ENCODE measurements around the gene LYPLA2. TPM values are rescaled to one million over a fixed set of nuclear protein-coding genes. Genes with fewer than 3 reads are reported as not detected.
"Not testable (repeated sequence)": the region's sequence is repeated elsewhere in the genome, so short reads cannot be mapped to it uniquely, and the experiment has no call there.

LYPLA2 gene
- total RNA-seq, 2 experiments from 2014 or later, result 76.1 to 80.8 TPM

DNA sequence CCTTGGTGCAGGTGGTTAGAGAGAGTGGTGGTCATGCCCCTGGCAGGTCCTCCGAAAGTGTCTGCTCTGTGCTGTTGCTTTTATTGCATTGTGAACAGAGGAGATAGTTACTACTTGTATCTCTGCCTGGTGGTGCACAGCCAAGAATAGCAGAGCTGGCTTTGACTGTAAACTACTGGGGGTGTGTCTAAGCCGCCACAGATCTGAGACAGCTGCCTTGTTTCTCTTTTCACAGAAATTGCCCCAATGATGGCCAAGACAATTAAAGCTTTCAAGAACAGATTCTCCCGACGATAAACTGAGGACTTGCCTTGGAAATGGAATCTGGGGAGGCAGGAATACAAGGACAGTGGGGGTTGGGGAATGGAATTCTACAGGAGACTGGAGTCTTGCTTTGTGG, 31.7 kb upstream of the LYPLA2 start:
- Mint-ChIP-seq H3K36me3 (ENCODE audit: low read depth) (peaks cover 53% of the 10 kb centered on the region), H3K27ac (no peak overlapping the region), H3K27me3 (no peaks in the 10 kb centered on the region), H3K9me3 (no peaks in the 10 kb centered on the region), H3K4me1 (no peaks in the 10 kb centered on the region), H3K4me3 (no peak overlapping the region)
- no peak for DNase-seq
- ChIA-PET CTCF (no interaction called here), POLR2A (interaction anchor here (0.7 kb wide), 1 partner anchor 12 kb away, joined by 3 read pairs; no protein-coding TSS in a partner anchor)

DNA sequence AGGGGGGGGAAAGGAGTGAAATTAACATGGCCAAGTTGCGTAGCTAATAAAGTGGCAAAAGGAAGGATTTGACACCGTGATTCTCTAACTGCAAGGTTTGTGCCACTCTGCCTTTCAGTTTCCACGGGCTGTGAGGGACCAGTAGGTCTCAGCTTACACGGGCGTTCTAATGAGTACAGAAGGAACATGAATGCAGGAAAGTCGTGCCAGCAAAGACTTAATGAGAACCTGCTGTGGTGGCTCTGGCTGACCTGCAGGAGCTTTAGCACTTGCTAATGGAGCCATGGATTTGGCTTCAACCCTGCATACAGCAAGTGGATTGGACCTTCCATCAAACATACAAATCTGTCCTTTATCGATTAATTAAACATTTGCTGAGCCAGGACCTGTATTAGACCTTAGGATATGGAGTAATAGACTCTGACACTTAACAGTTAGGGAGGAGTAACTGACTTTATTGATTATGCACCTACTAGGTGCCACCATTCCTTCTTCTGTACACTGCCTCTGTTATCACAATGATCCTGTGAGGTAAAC, 27.8 kb upstream of the LYPLA2 start:
- no peaks in the 10 kb centered on the region for H3K9me3 Mint-ChIP-seq
- ChIA-PET CTCF (interaction anchor here (1.4 kb wide), 1 partner anchor 9 kb away, joined by 7 read pairs; no protein-coding TSS in a partner anchor), POLR2A (no interaction called here)
- H3K4me1 Mint-ChIP-seq, result no peaks in the 10 kb centered on the region
- H3K36me3 Mint-ChIP-seq (ENCODE audit: low read depth), result peaks cover 38% of the 10 kb centered on the region
- no peak overlapping the region for H3K4me3 Mint-ChIP-seq
- DNase-seq, result no peak
- no peak overlapping the region for H3K27ac Mint-ChIP-seq
- no peaks in the 10 kb centered on the region for H3K27me3 Mint-ChIP-seq

DNA sequence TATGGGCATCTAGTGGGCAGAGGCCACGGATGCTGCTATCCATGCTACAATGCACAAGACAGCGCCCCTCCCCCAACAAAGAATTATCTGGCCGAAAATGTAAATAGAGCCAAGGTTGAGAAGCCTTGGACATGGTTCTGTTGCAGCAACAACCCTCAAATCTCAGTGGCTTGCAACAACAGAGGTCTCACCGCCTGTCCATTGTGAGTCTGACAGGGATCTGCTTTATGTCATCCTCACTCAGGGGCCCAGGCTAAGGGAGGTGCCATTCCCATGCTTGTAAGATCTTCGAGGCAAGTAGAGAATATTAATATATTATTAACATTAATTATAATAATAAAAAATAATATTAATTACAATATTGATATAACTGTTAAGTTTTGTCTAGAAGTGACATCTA, 22.2 kb upstream of the LYPLA2 start:
- H3K36me3 Mint-ChIP-seq (ENCODE audit: low read depth), result peaks cover 10% of the 10 kb centered on the region
- ChIA-PET POLR2A (no interaction called here), CTCF (interaction anchor here (0.7 to 1.6 kb wide), 2 partner anchors 13 to 599 kb away, joined by 3 to 4 read pairs; no protein-coding TSS in a partner anchor)
- H3K27me3 Mint-ChIP-seq, result no peaks in the 10 kb centered on the region
- no peaks in the 10 kb centered on the region for H3K9me3 Mint-ChIP-seq
- H3K4me3 Mint-ChIP-seq, result no peak overlapping the region
- no peak overlapping the region for H3K27ac Mint-ChIP-seq
- peaks cover 8% of the 10 kb centered on the region for H3K4me1 Mint-ChIP-seq
- no peak for DNase-seq

DNA sequence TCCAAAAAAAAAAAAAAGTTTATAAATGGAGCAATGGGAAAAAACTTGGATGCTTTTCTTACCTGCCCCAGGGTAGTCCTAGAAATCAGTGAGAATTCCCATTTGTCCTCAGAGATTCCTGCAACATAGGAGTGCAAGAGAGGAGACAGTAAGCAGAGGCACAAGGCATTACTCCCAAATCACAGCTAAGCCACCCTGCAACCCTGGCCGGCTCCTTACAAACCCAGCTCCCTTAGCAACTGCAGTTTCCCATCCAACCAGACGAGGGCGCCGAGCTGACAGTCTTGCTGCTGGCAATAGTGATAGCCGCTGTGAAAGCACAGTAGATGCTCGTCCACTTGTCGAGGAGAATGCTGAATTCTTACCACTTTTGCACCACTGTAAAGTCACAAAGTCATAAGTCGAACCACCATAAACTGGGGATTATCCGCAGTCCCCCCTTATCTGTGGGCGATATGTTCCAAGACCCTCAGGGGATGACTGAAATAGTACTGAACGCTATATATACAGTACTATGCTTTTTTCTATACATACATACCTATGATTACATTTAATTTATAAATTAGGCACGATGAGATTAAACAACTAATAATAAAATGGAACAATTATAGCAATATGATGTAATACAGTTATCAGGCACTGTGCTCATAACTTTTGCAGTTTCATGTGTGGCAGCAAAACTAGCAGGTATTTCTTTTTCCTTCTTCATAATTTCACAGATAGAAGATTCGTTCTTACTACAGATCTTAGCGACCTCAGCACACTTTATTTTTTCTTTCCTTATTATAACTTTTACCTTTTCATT, 18.7 kb upstream of the LYPLA2 start:
- CTCF ChIA-PET, result interaction anchor here (0.6 to 3.4 kb wide), 34 partner anchors 8 to 427 kb away, joined by 3 to 34 read pairs (median 5); partner anchors contain the start of genes CNR2, GALE and HMGCL
- Mint-ChIP-seq H3K4me3 (no peak overlapping the region), H3K36me3 (ENCODE audit: low read depth) (no peaks in the 10 kb centered on the region), H3K27me3 (no peaks in the 10 kb centered on the region), H3K4me1 (peaks cover 37% of the 10 kb centered on the region), H3K27ac (no peak overlapping the region), H3K9me3 (no peaks in the 10 kb centered on the region)
- peak; percentile 88 for DNase-seq
- POLR2A ChIA-PET, result interaction anchor here (1.0 to 2.3 kb wide), 9 partner anchors 20 to 244 kb away, joined by 3 to 13 read pairs (median 4); partner anchors contain the start of genes ELOA, GALE, HMGCL and RPL11

DNA sequence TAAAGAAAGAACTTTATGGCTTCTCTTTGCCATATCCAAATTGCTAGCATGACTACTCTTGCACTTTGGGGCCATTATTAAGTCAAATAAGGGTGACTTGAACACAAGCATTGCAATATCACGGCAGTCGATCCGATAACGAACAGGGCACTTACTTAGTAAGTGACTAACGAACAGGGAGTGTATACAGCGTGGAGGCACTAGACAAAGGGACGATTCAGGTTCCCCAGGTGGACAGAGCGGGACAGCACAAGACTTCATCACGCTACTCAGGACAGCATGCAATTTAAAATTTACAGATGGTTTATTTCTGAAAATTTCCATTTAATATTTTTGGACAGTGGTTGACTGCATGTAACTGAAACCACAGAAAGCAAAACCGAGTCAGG, 18.1 kb upstream of the LYPLA2 start:
- H3K27ac Mint-ChIP-seq, result no peak overlapping the region
- ChIA-PET CTCF (no interaction called here), POLR2A (no interaction called here)
- no peaks in the 10 kb centered on the region for H3K36me3 Mint-ChIP-seq (ENCODE audit: low read depth)
- H3K4me3 Mint-ChIP-seq, result no peak overlapping the region
- H3K27me3 Mint-ChIP-seq, result no peaks in the 10 kb centered on the region
- H3K9me3 Mint-ChIP-seq, result no peaks in the 10 kb centered on the region
- peaks cover 41% of the 10 kb centered on the region for H3K4me1 Mint-ChIP-seq
- DNase-seq, result no peak

DNA sequence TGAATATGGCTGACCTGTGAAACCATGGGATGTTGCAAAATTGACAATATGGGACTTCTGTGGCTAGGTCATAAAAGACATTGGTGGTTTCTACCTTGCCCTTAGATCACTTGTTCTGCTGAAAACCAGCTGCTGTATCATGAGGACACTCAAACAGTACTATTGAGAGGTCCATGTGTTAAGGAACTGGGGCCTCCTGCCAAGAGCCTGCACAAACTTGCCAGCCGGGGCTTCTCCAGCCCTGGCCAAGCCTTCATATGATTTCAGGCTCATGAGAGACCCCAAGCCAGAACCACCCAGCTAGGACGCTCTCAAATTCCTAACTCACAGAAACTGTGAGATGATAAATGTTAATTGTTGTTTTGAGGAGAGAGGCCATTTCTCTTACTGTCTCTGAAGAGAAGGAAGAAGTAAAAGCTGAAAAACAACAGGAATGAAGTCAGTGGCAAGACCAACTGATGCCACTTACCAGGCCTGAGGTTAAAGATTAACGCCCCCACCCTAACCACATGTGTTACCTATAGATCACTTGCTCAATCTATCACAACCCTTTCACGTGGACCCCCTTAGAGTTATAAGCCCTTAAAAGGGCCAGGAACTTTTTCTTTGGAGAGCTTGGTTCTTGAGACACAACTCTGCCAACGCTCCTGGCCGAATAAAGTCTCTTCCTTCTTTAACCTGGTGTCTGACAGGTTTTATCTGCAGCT, 16.6 kb upstream of the LYPLA2 start:
- Mint-ChIP-seq H3K27me3 (no peaks in the 10 kb centered on the region), H3K9me3 (no peaks in the 10 kb centered on the region), H3K4me1 (peaks cover 48% of the 10 kb centered on the region), H3K4me3 (no peak overlapping the region), H3K27ac (no peak overlapping the region), H3K36me3 (ENCODE audit: low read depth) (no peaks in the 10 kb centered on the region)
- ChIA-PET POLR2A (interaction anchor here (0.9 to 1.9 kb wide), 4 partner anchors 11 to 215 kb away, joined by 3 to 5 read pairs (median 3); partner anchors contain the start of gene PNRC2), CTCF (interaction anchor here (0.9 to 1.7 kb wide), 9 partner anchors 10 to 137 kb away, joined by 3 to 5 read pairs (median 3); no protein-coding TSS in a partner anchor)
- no peak for DNase-seq

DNA sequence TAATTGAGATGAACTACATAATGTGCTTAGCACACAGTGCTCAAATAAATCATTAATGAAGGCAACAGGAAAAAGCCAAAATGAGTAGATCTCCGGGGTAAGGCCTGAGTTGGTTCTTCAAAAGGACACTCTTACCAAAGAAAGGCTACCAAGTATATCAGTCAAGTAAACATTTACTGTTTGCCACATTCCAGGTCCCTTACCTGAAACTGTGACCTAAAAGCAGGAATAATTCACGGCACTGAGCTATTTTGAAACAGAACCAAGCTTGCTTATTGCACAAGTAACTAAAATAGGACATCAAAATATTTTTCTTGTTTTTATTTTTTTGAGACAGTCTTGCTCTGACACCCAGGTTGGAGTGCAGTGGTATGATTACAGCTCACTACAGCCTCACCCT, 14.7 kb upstream of the LYPLA2 start:
- peaks cover 59% of the 10 kb centered on the region for H3K4me1 Mint-ChIP-seq
- DNase-seq, result no peak
- no peak overlapping the region for H3K4me3 Mint-ChIP-seq
- no peak overlapping the region for H3K27ac Mint-ChIP-seq
- CTCF ChIA-PET, result interaction anchor here (0.9 to 1.4 kb wide), 3 partner anchors 22 to 34 kb away, joined by 3 to 7 read pairs (median 4); no protein-coding TSS in a partner anchor
- peaks cover 5% of the 10 kb centered on the region for H3K36me3 Mint-ChIP-seq (ENCODE audit: low read depth)
- H3K9me3 Mint-ChIP-seq, result no peaks in the 10 kb centered on the region
- POLR2A ChIA-PET, result interaction anchor here (1.4 to 6.1 kb wide), 4 partner anchors 9 to 183 kb away, joined by 3 to 115 read pairs (median 4); partner anchors contain the start of gene LYPLA2
- no peaks in the 10 kb centered on the region for H3K27me3 Mint-ChIP-seq

DNA sequence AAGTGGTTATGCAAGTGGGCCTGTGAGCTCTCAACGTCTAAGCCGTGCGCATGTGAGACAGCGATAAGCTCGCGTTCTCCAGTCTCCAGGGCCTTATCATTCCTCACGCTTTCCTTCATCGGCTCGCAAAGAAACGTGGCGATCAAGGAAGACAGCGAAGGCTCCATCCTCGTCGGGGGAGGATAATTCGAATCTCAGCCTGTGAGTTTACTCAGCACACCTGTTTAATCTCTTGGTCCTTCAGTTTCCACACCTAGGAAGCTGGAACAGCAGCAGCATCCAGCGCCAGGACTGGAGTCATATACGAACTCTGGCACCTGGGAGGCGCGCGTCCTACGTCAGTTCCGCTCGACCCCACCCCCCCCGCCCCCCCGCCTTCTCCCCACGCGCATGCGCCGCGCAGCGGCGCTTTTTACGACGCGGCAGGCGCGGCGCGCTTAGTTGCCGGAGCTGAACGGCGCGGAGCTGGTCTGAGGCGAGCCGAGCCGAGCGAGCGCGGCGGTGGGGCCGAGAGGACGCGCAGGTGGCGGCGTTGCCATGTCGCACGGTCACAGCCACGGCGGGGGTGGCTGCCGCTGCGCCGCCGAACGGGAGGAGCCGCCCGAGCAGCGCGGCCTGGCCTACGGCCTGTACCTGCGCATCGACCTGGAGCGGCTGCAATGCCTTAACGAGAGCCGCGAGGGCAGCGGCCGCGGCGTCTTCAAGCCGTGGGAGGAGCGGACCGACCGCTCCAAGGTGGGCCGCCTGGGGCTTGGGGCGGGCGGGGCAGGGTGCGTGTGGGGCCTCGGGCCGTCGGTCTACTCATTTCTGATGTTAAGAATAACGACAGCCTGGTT, 12.7 kb upstream of the LYPLA2 start, which contains the start of gene PITHD1:
Gene PITHD1, plus strand, starts transcription at position 440 of the 836 bp plus-strand sequence. Its CDS starts 98 bp downstream, at position 538.
- Mint-ChIP-seq H3K27me3 (no peaks in the 10 kb centered on the region), H3K36me3 (ENCODE audit: low read depth) (peaks cover 11% of the 10 kb centered on the region), H3K27ac (peak within 1 kb of the TSS; percentile 81), H3K4me3 (peak within 1 kb of the TSS; percentile 83), H3K4me1 (peaks cover 56% of the 10 kb centered on the region), H3K9me3 (no peaks in the 10 kb centered on the region)
- POLR2A ChIA-PET, result interaction anchor here (0.8 to 6.1 kb wide), 20 partner anchors 12 to 254 kb away, joined by 3 to 115 read pairs (median 4); partner anchors contain the start of genes ELOA, GALE, HMGCL and LYPLA2
- CTCF ChIA-PET, result interaction anchor here (0.5 to 2.5 kb wide), 10 partner anchors 11 to 237 kb away, joined by 3 to 9 read pairs (median 4); partner anchors contain the start of genes ELOA and LYPLA2
- DNase-seq, result peak; percentile 85

DNA sequence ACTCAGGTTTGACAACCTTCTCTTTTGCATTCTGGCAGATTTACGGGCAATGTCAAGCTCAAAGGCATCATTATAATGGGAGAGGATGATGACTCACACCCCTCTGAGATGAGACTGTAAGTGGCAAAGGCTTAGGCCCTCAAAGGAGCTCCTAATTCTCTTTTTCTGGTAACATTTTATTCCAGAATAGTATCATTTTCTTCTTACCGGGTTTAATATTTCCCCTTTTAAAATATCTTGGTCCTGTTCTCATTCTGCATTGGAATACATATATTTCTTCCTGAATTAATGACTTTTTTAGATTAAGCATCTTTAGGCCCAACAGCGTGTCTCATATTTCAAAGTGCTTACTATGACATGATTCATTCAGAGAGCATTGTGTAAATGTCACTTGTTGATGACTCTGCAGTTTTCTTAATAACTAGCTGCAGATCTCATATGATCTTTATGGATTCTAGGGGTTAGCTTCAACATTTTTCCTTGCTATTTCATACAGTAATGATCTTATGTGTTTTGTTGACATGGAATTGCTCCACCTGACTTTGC, 11.0 kb upstream of the LYPLA2 start:
- DNase-seq, result no peak
- Mint-ChIP-seq H3K36me3 (ENCODE audit: low read depth) (peaks cover 20% of the 10 kb centered on the region), H3K4me1 (peaks cover 49% of the 10 kb centered on the region), H3K4me3 (peak overlapping the region; percentile 83), H3K27ac (peak overlapping the region; percentile 70), H3K9me3 (no peaks in the 10 kb centered on the region), H3K27me3 (no peaks in the 10 kb centered on the region)
- ChIA-PET POLR2A (interaction anchor here (0.5 to 6.1 kb wide), 8 partner anchors 11 to 1815 kb away, joined by 3 to 115 read pairs (median 14); partner anchors contain the start of genes ELOA, GALE, HMGCL and LYPLA2), CTCF (interaction anchor here (0.7 to 1.8 kb wide), 10 partner anchors 8 to 240 kb away, joined by 3 to 10 read pairs (median 6); partner anchors contain the start of gene GALE)

DNA sequence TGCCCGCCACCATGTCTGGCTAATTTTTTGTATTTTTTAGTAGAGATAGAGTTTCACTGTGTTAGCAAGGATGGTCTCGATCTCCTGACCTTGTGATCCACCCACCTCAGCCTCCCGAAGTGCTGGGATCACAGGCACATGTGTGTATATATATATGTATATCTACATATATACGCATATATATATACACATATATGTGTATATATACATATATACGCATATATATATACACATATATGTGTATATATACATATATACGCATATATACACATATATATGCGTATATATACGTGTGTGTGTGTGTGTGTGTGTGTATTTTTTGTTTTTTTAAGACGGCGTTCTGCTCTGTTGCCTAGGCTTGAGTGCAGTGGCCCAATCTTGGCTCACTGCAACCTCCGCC, 7.8 kb upstream of the LYPLA2 start:
- H3K36me3 Mint-ChIP-seq (ENCODE audit: low read depth), result peaks cover 49% of the 10 kb centered on the region
- not testable (repeated sequence) for H3K9me3 Mint-ChIP-seq, H3K4me3 Mint-ChIP-seq, H3K27me3 Mint-ChIP-seq, H3K27ac Mint-ChIP-seq, DNase-seq
- POLR2A ChIA-PET, result interaction anchor here (1.2 kb wide), 1 partner anchor 42 kb away, joined by 4 read pairs; the partner anchor contains the start of gene HMGCL
- peaks cover 30% of the 10 kb centered on the region for H3K4me1 Mint-ChIP-seq
- CTCF ChIA-PET, result interaction anchor here (1.9 kb wide), 1 partner anchor 11 kb away, joined by 8 read pairs; no protein-coding TSS in a partner anchor

DNA sequence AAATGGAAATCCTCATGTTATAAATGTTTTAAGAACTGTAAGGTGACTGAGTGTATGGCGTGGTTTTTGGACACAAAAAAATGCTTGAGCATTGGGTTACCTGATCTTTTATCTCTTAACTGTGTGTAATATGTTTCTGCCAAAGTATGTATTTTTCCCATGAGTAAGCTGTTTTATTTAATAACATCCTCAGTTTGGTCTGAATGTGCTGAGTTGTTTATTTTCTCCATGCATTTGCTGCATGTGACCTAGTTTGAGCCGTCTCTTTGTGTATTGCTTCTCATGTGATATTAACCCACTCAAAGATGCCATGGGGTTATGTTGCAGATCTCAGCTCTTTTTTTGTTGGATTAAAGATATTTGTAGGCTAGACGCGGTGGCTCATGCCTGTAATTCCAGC, 6.1 kb upstream of the LYPLA2 start:
- Mint-ChIP-seq H3K4me1 (peaks cover 22% of the 10 kb centered on the region), H3K9me3 (no peaks in the 10 kb centered on the region), H3K27ac (peak overlapping the region; percentile 58), H3K36me3 (ENCODE audit: low read depth) (peaks cover 57% of the 10 kb centered on the region), H3K4me3 (no peak overlapping the region), H3K27me3 (no peaks in the 10 kb centered on the region)
- CTCF ChIA-PET, result interaction anchor here (1.1 to 2.3 kb wide), 3 partner anchors 10 to 26 kb away, joined by 3 to 5 read pairs (median 4); no protein-coding TSS in a partner anchor
- no peak for DNase-seq
- POLR2A ChIA-PET, result interaction anchor here (1.0 kb wide), 1 partner anchor 10 kb away, joined by 3 read pairs; no protein-coding TSS in a partner anchor

Data from activated CD4-positive, alpha-beta memory T cell treated with anti-CD3 and anti-CD28 coated beads, Interleukin-2, amount 10 ng/mL, durations not matched to agents 7 days and 5 days (primary cell).